ENCODE results near the gene GGNBP2.
A peak's percentile ranks its signal among the peaks of the same experiment; 100 is the strongest.

GGNBP2 gene

DNA sequence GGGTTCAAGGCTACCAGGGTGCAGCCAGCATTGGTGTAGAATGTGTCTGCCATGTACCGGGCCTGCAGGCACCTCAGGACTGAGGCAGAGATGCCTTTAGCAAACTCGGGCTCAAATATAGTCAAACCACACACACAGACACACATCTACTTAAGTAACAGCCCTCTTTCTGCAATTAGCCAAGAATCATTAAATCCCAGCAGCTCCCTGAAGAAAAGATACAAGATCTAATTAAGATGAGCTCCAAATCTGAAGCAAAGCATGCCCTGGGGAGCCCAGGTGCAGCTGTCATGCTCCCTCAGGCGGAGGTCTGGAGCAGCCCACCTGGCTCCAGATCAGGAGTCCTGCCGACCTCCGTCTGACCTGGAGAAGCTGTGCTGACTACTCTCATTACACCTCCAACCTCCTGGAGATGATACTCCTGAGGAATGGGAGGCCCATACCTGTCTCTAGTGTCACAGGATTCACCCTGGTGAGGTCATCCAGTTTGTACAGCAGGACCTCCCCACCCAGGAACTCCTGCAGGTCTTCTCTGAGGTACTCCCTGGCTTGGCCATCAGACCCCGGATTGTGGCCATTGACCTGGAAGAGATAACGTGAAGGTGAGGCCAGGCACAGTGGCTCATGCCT lies 17.0 kb upstream of the GGNBP2 start:
- in situ Hi-C loops (cut with HindIII; ENCODE audit: low pct_unique_long_range_greater_than_20kb, low sequenced_read_pairs) = no loop called here
- no peak for TF ChIP-seq JUND (IDR thresholded peaks at IDR 0.05; ENCODE audit: low read depth)
- DNase-seq (ENCODE audit: low read depth in 1 of 2, low spot score in 1 of 2) = no peak

DNA sequence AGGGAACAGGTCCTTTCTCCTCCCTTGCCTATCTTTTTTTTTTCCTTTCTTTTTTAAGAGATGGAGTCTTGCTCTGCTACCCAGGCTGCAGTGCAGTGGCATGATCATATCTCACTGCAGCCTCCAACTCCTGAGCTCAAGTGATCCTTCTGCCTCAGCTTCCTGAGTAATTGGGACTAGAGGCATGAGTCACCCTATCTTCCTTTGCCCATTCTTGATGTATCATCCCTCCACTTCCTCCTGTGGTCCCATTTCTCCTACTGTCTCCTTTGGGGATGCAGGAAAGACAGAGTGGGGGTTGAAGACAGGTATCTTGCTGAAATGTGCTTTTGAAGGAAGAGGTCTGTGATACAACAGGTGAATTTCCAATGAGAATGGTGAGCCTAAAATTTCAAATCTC lies 15.6 kb upstream of the GGNBP2 start:
- in situ Hi-C loops (cut with HindIII; ENCODE audit: low pct_unique_long_range_greater_than_20kb, low sequenced_read_pairs) = no loop called here
- no peak for DNase-seq (ENCODE audit: low read depth in 1 of 2, low spot score in 1 of 2)
- no peak for TF ChIP-seq JUND (IDR thresholded peaks at IDR 0.05; ENCODE audit: low read depth)

DNA sequence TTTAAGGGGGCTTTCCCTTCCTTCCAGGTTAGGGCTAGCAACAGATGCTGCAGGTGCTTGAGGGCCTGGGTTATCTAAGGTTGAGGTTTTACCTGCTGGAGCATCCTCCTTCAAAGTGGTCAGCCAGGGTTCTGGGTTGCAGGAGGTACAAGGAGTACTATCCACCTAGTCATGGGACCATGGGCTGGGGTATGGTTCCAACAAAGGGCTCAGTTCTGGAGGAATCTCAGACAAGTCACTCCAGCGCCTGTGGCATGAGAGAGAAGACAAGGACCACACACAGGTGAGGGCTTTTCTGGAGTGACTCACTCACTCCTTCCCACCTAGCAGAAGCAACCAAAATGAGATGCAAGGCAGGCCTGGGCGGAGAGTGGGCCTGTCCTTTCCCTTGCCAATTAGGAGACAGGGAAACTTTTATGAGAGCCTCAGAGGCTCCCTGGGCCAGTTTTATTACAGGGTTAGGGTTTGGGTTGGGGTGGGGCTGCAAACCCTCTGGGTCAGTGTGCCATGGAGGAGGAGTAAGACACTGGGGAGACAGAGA lies 12.2 kb upstream of the GGNBP2 start:
- TF ChIP-seq JUND (IDR thresholded peaks at IDR 0.05; ENCODE audit: low read depth) = no peak
- in situ Hi-C loops (cut with HindIII; ENCODE audit: low pct_unique_long_range_greater_than_20kb, low sequenced_read_pairs) = no loop called here

DNA sequence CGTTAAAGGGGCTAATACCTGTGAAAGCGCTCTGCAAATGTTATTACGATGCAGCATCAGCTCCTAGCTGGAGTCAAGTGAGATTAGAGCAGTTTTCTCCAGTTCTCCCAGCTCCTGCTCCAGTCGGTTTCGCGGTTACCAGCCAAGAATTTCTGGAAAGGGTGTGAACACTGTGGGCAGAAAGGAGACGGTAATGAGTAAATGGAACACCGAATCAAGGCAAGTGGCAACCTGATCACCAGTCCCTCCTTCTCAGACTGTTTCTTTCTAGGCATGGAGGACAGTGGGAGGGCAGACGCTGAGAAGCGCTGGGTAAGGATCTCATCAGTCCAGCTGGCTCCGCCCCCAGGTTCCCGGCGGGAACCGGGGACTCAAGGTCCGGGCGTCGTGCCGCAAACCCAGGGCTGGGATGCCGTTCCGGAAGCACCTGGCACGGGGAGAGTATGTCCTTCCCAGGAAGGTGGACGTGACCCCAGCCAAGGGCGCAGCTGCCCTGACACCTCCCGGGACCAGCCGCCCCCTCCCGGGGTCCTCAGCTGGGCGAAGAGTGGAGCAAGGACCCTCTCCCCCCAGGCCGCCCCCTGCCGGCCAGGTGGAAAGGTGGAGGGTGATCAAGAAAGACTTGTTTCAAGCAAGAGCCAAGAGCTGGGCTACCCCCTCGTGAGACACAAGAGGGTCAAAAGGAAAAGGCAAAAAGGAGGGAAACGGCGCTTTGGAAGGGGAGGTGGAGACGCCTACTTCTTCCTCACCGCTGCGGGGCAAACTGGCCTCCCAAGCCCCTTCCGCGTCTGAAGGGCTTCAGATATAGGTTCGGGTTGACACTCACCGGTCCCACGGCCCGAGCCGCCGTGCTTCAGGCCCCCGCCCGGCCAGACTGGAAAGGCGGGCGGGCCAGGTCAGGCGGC lies 10.5 kb upstream of the GGNBP2 start:
- TF ChIP-seq JUND (IDR thresholded peaks at IDR 0.05; ENCODE audit: low read depth) = no peak
- in situ Hi-C loops (cut with HindIII; ENCODE audit: low pct_unique_long_range_greater_than_20kb, low sequenced_read_pairs) = no loop called here
- peak; percentile 67 to 90 for DNase-seq (ENCODE audit: low read depth in 1 of 2, low spot score in 1 of 2)

More for the DNA sequence above, 12.2 kb upstream of the GGNBP2 start:
- DNase-seq (ENCODE audit: low read depth in 1 of 2, low spot score in 1 of 2) = no peak

- in situ Hi-C loops (cut with HindIII; ENCODE audit: low pct_unique_long_range_greater_than_20kb, low sequenced_read_pairs) = no loop called here
- DNase-seq (ENCODE audit: low read depth in 1 of 2, low spot score in 1 of 2) = peak; percentile 87 to 97
- TF ChIP-seq JUND (IDR thresholded peaks at IDR 0.05; ENCODE audit: low read depth) = no peak
Measured at GRCh38 chr17:36534840-36535668, 9.7 kb upstream of the GGNBP2 start, which contains the start of the genes MYO19 and PIGW. TSS of gene MYO19 (minus strand) at chr17:36534868. CDS start at chr17:36532538, 2,330 bp downstream. TSS of gene PIGW (plus strand) at chr17:36534987. CDS start at chr17:36537102, 2,115 bp downstream.

DNA sequence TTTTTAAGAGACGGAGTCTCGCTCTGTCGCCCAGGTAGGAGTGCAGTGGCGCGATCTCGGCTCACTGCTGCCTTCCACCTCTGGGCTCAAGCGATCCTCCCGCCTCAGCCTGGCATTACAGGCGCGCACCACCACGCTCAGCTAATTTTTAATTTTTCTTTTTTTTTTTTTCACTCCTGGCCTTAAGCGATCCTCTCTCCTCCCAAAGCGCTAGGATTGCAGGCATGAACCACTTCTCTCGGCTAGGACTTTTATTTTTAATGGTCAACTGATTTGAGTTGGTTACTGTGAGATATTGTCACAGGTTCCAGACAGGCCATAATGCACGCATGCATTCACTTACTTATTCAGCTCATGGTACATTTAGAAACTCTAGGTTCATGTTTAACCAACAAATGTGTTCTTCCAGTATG lies 9.0 kb upstream of the GGNBP2 start:
- no peak for DNase-seq (ENCODE audit: low read depth in 1 of 2, low spot score in 1 of 2)
- peak; percentile 12; the same call in 1 of the 2 replicates for TF ChIP-seq JUND (IDR thresholded peaks at IDR 0.05; ENCODE audit: low read depth)
- in situ Hi-C loops (cut with HindIII; ENCODE audit: low pct_unique_long_range_greater_than_20kb, low sequenced_read_pairs) = no loop called here

GRCh38 chr17:36540696-36541095 lies 4.0 kb upstream of the GGNBP2 start:
- DNase-seq (ENCODE audit: low read depth in 1 of 2, low spot score in 1 of 2) = no peak
- in situ Hi-C loops (cut with HindIII; ENCODE audit: low pct_unique_long_range_greater_than_20kb, low sequenced_read_pairs) = no loop called here

GRCh38 chr17:36542755-36543154 lies 2.0 kb upstream of the GGNBP2 start:
- in situ Hi-C loops (cut with HindIII; ENCODE audit: low pct_unique_long_range_greater_than_20kb, low sequenced_read_pairs) = no loop called here

More at GRCh38 chr17:36540696-36541095, 4.0 kb upstream of the GGNBP2 start:
- TF ChIP-seq JUND (IDR thresholded peaks at IDR 0.05; ENCODE audit: low read depth) = no peak

GRCh38 chr17:36544044-36544306 lies 744 bp upstream of the GGNBP2 start:
- no peak for TF ChIP-seq JUND (IDR thresholded peaks at IDR 0.05; ENCODE audit: low read depth)
- in situ Hi-C loops (cut with HindIII; ENCODE audit: low pct_unique_long_range_greater_than_20kb, low sequenced_read_pairs) = no loop called here
- DNase-seq (ENCODE audit: low read depth in 1 of 2, low spot score in 1 of 2) = peak; percentile 41 to 79

More at GRCh38 chr17:36542755-36543154, 2.0 kb upstream of the GGNBP2 start:
- no peak for TF ChIP-seq JUND (IDR thresholded peaks at IDR 0.05; ENCODE audit: low read depth)
- no peak for DNase-seq (ENCODE audit: low read depth in 1 of 2, low spot score in 1 of 2)

GRCh38 chr17:36545077-36545464 lies 352 bp downstream of the GGNBP2 start:
- in situ Hi-C loops (cut with HindIII; ENCODE audit: low pct_unique_long_range_greater_than_20kb, low sequenced_read_pairs) = no loop called here
- no peak for DNase-seq (ENCODE audit: low read depth in 1 of 2, low spot score in 1 of 2)
- TF ChIP-seq JUND (IDR thresholded peaks at IDR 0.05; ENCODE audit: low read depth) = no peak

DNA sequence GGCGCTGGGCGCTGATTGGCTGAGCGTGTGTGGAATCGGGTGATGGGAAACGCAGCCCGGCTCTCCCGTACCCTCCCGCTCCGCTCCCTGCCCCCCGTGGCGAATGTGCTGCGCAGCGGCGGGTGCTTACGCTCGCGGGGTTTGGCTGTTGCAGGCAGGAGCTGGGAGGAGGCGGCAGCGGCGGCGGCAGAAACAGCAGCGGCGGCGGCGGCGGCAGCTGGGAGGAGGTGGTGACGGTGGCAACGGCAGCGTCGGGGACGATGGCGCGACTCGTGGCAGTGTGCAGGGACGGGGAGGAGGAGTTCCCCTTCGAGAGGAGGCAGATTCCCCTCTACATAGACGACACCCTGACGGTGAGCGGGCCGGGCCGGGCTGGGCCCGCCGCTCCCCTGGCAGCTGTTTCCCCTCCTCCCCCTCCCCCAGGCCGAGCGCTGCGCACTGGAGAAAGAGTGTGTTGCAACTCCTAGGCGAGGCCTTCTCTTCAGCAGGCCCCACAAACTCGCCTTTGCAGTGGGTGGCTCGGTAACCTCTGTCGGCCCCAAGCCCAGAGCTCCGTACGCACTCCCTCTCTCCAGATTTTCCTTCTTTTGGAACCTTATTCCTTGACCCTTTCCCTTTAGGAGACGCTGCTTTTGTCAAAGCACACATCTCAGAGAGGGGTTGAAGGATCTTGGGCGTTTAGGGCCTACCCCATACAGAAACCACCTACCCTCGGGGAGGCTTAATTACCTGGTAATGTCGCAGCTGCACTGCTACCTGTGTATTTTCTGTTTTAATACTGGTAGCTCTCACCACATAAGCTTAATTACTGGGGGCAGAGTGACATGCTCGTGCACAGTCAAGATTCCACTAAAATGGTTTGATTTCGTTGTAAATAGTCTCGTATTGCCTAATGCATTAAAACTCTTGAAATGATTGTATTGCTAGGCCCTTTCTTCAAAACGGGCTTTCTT lies 1.0 kb downstream of the GGNBP2 start:
- in situ Hi-C loops (cut with HindIII; ENCODE audit: low pct_unique_long_range_greater_than_20kb, low sequenced_read_pairs) = no loop called here
- DNase-seq (ENCODE audit: low read depth in 1 of 2, low spot score in 1 of 2) = peak; percentile 94 to 99
- no peak for TF ChIP-seq JUND (IDR thresholded peaks at IDR 0.05; ENCODE audit: low read depth)
